Muscle of arm (tissue), 14 donors: Measurements from ENCODE around the gene NDUFA13. TPM values are rescaled to one million over a fixed set of nuclear protein-coding genes. Genes with fewer than 3 reads are reported as not detected.
"Not testable (repeated sequence)": the region's sequence is repeated elsewhere in the genome, so short reads cannot be mapped to it uniquely, and the experiment has no call there.

ENCODE experiments used
- DNase-seq: peaks from one replicate; pipeline ENCODE4 v3.0.0-alpha.2; 2013
- long read RNA-seq, 11 donors: transcript quantifications; one replicate each; lab custom pipeline, GENCODE V29; 2026
- polyA plus RNA-seq, 12 donors: library from polyadenylated mRNA; unstranded; fragments of 120-200 nt; gene quantifications; one replicate each; pipeline ENCODE4 v1.2.1, GENCODE V29; 2013; ENCODE audit not compliant: insufficient read length in 12 of 12

NDUFA13 gene
- 100 to 1,000 TPM in 11 of 12 donors, not detected in 1; 103 to 191 (median 167) TPM for polyA plus RNA-seq
- long read RNA-seq, donor 1, transcript NDUFA13-204 (5 exons, 991 nt), result major isoform, 327 of 334 reads
- long read RNA-seq, donor 1, partial matches to known transcripts, result 0 of 334 reads
- long read RNA-seq, donor 1, other reads (novel, unspliced or antisense), result 0 of 334 reads
- long read RNA-seq, donor 2, transcript NDUFA13-204 (5 exons, 991 nt), result major isoform, 176 of 180 reads
- long read RNA-seq, donor 2, partial matches to known transcripts, result 0 of 180 reads
- long read RNA-seq, donor 2, other reads (novel, unspliced or antisense), result 0 of 180 reads
- long read RNA-seq, donor 3, transcript NDUFA13-204 (5 exons, 991 nt), result major isoform, 139 of 142 reads
- long read RNA-seq, donor 3, partial matches to known transcripts, result 0 of 142 reads
- long read RNA-seq, donor 3, other reads (novel, unspliced or antisense), result 0 of 142 reads
- long read RNA-seq, donor 4, transcript NDUFA13-204 (5 exons, 991 nt), result major isoform, 118 of 120 reads
- long read RNA-seq, donor 4, partial matches to known transcripts, result 0 of 120 reads
- long read RNA-seq, donor 4, other reads (novel, unspliced or antisense), result 0 of 120 reads
- long read RNA-seq, donor 5, transcript NDUFA13-204 (5 exons, 991 nt), result major isoform, 378 of 382 reads
- long read RNA-seq, donor 5, partial matches to known transcripts, result 0 of 382 reads
- long read RNA-seq, donor 5, other reads (novel, unspliced or antisense), result 0 of 382 reads
- long read RNA-seq, donor 6, transcript NDUFA13-204 (5 exons, 991 nt), result major isoform, 166 of 167 reads
- long read RNA-seq, donor 6, partial matches to known transcripts, result 0 of 167 reads
- long read RNA-seq, donor 6, other reads (novel, unspliced or antisense), result 0 of 167 reads
- long read RNA-seq, donor 7, transcript NDUFA13-204 (5 exons, 991 nt), result major isoform, 99 of 100 reads
- long read RNA-seq, donor 7, partial matches to known transcripts, result 0 of 100 reads
- long read RNA-seq, donor 7, other reads (novel, unspliced or antisense), result 0 of 100 reads
- long read RNA-seq, donor 8, transcript NDUFA13-204 (5 exons, 991 nt), result major isoform, 282 of 285 reads
- long read RNA-seq, donor 8, partial matches to known transcripts, result 0 of 285 reads
- long read RNA-seq, donor 8, other reads (novel, unspliced or antisense), result 0 of 285 reads
- long read RNA-seq, donor 9, transcript NDUFA13-204 (5 exons, 991 nt), result major isoform, 180 of 184 reads
- long read RNA-seq, donor 9, partial matches to known transcripts, result 0 of 184 reads
- long read RNA-seq, donor 9, other reads (novel, unspliced or antisense), result 0 of 184 reads
- long read RNA-seq, donor 10, transcript NDUFA13-204 (5 exons, 991 nt), result major isoform, 185 of 188 reads
- long read RNA-seq, donor 10, partial matches to known transcripts, result 0 of 188 reads
- long read RNA-seq, donor 10, other reads (novel, unspliced or antisense), result 0 of 188 reads
- long read RNA-seq, donor 11, transcript NDUFA13-204 (5 exons, 991 nt), result major isoform, 302 of 320 reads
- long read RNA-seq, donor 11, partial matches to known transcripts, result 7 of 320 reads
- long read RNA-seq, donor 11, other reads (novel, unspliced or antisense), result 0 of 320 reads

- peak; percentile 97 for DNase-seq
Observed at GRCh38 chr19:19515642-19516519, at the start of gene NDUFA13. Gene NDUFA13 (plus strand): TSS chr19:19516225. CDS start chr19:19516239, 14 bp downstream.

GRCh38 chr19:19468424-19469050, 47.5 kb upstream of the NDUFA13 start:
- no peak for DNase-seq

DNA sequence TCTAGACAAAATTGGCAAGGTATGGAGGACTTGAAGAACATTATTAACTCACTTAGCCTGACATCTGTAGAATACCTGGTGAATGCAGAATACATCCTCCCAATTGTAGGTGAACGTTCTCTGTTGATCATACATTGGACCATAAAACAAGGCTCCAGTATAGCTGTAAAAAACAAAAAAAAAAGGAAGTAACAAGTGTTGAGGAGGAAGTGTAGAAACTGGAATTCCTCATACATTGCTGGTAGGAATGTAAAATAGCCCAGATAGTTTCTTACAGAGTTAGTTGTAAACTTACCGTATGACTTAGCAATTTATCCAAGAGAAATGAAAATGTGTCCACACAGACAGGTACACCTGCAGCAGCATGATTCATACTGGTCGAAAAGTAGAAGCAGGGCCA, 45.4 kb upstream of the NDUFA13 start:
- no peak for DNase-seq

DNA sequence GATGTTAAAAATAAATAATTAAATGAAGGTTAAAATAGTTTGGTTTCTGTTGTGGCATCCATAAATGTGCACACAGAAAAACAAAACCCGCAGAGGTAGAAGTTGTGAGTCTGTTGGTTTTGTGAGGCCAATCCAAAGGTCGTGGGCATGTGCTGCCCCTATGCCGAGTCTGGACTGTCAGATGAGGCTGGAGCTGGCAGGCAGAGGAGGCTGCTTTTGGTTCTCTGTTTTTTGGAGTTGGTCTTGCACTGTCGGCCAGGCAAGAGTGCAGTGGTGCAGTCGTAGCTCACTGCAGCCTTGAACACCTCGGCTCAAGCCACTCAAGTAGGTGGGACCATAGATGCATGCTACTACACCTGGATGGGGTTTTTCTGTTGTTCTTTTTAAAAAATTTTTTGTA, 44.3 kb upstream of the NDUFA13 start:
- DNase-seq, result no peak

DNA sequence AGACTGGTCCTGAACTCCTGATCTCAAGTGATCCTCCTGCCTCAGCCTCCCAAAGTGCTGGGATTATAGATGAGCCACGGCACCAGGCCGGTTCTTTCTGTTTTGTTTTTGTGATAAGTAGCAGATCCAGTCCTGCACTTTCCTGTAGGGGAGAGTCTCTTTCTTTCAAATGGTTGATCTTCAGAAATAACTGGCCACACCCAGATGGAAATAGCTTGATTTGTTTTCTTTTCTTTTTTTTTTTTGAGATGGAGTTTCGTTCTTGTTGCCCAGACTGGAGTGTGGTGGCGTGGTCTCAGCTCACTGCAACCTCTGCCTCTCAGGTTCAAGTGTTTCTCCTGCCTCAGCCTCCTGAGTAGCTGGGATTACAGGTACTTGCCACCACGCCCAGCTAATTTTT, 43.9 kb upstream of the NDUFA13 start:
- not testable (repeated sequence) for DNase-seq

DNA sequence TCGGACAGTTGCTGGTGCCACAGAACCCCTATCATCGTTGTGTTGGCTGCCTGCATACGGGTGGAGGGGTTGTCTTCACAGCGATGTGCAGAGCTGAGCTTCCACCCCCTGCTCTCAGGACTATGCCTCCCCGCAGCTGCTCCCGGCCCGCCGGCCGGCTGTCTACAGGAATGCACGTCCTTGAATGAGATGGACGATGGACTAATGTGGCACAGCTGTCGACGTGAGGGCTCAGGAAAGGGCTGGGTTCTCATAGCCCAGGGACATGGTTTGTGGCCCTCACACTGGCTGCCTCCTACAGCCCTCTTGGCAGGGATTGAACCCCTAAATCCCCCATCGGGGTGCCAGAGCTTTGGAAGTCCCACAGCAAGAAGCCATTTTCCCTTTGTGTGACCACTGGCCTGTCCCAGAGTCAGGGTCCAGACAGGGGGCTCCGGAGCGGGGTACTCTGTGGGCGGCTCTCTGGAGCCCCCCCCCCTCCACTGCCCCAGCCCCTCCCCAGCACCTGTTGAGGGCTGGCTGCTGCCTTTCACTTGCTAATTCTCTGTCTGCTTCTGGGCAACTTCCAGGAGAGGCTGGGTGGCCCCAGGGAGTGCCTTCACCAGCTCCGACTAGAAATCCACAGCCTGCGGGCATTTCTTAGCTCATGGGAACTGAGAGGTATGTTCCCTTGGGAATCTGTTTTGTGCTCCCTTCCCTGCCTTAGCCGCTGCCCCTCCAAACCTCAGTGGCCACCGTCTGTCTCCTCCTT, 40.8 kb upstream of the NDUFA13 start:
- DNase-seq, result peak; percentile 52

GRCh38 chr19:19475849-19476828, 39.9 kb upstream of the NDUFA13 start:
- DNase-seq, result no peak

DNA sequence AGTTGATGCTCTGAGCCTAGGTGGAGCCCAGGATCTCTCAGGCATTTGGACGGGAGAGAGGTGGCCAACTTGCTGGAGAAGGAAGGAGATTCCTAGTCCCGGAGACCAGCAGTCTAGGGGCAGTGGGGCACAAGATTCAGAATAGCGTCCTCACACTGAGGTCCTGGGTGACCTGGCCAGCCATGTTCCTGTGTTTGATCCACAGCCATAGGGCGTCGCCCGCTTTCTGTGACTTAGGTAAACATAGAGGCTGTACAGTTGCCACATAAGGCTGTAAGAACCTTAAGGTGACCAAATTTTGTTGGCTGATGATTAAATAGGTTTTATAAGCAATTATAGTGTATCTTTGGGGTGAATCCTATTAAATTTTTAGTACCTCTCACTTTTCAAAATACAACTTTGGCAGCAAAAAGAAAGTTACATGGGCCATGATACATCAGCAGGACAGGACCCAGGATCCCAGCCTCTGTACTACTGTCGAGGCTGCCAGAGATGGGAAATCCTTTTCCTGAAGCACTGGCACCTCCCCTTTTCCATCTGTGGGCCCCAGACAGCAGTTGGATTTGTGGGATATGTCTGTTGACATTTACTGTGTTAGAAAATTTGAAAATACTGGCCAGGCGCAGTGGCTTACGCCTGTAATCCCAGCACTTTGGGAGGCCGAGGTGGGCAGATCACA, 38.2 kb upstream of the NDUFA13 start:
- no peak for DNase-seq

GRCh38 chr19:19480688-19481087, 35.3 kb upstream of the NDUFA13 start:
- DNase-seq, result no peak

DNA sequence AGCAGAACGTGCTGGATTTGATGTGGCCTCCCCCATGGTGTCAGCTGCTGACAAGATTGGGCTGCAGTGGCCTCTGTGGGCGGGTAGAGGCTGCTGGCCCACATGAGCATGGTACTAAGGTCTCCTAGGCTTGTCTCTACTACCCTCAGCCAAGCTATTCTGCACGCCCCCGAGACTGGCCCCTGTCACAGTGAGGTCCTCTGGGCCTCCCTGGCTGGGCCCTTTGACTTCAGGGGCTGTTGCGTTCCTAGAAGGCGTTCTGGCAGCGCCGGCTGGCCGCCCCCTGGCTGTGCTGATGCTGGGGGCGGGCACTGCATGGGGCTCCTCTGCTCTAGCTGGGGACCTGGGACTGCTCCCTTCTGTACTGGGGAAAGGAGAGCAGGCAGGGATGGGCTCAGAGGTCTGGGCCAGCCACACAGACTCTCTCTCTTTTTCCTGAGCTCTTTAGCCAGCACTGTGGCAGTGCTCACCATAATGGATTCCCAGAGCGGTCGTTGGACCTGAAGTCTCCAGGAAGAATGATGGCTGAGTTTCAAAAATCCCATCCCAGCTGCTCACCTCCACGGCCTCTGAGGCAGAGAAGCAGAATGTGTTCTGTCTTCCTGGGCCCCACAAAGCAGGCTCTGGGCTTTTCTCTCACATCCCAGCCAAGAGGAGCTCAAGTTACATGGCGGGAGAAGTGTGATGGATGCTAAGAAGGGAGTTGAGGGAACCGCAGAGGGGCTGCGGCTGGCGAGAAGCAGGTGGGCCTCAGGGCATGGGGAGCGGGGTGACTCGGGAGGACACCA, 33.0 kb upstream of the NDUFA13 start:
- DNase-seq, result peak; percentile 72

DNA sequence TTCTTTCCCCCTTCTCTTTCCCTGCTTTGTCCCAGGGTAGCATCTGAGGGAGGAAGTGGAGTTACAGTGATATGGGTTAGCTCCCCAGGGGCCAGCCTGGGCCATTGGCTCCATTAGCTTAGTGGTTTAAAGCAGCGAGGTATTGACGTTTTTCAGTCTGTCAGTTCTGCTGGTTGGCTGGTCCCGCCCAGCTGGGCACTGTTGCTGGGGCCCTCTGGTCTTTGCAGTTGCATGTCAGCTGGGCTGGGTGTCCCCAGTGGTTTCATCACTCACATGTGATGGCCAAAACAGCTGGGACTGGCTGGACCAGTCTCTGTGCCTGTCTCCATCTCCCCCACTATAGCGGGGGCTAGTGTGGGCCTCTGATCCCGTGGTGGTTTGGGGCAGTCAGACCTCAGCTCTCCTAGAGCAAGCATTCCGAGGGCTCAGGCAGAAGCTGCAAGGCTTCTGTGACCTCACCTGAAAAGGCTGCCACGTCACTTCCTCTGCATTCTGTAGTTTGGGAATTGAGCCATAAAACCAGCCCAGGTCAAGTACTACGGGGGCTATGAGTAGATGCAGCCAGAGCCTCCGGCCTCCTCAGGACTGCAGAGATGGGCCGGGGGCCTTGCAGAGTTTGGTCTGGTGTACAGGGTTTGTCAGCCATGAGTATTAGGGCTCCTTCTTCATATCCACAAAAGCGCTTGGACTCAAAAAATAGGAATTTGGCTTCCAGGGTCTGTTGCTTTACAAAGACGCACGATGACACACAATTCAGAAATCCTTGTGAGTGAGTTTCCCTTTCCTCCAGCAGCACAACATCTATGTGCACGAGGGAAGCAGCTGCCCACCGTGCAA, 30.6 kb upstream of the NDUFA13 start:
- DNase-seq, result no peak

- DNase-seq, result no peak
Observed at GRCh38 chr19:19485998-19486290, 30.1 kb upstream of the NDUFA13 start.

DNA sequence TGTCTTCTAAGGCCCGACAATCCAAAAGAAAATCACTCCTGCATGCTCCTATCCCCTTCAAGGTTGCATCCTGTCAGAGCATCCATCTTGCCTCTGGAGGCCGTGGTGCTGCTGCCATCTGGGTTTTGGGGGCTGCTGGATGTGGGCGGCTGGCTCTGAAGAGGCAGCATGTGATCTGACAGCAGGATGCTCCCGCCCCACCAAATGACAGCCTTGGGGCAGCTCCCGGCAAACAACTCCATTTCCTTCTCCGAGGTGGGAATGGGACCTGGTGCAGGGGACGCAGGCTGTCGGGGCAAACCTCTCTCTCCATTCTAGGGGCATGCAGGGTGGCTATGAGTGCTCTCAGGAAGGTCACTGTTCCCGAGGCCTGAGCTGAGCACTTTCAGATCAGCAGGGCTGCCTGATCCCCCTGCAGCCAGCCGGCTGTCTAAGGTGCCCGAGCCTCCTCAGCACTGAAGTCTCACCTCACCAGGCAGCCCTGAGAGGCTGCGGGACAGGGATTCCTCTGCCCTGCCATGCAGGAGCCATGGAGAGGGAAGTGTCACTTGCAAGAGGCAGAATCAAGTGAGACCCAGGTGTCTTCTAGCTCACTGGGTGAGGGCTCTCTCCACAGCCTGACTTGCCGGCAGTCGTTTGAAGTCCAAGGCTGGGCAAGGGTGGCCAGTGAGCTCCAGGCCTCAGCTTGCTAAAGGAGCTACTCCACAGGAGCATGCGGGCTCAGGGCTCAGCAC, 29.5 kb upstream of the NDUFA13 start:
- no peak for DNase-seq

DNA sequence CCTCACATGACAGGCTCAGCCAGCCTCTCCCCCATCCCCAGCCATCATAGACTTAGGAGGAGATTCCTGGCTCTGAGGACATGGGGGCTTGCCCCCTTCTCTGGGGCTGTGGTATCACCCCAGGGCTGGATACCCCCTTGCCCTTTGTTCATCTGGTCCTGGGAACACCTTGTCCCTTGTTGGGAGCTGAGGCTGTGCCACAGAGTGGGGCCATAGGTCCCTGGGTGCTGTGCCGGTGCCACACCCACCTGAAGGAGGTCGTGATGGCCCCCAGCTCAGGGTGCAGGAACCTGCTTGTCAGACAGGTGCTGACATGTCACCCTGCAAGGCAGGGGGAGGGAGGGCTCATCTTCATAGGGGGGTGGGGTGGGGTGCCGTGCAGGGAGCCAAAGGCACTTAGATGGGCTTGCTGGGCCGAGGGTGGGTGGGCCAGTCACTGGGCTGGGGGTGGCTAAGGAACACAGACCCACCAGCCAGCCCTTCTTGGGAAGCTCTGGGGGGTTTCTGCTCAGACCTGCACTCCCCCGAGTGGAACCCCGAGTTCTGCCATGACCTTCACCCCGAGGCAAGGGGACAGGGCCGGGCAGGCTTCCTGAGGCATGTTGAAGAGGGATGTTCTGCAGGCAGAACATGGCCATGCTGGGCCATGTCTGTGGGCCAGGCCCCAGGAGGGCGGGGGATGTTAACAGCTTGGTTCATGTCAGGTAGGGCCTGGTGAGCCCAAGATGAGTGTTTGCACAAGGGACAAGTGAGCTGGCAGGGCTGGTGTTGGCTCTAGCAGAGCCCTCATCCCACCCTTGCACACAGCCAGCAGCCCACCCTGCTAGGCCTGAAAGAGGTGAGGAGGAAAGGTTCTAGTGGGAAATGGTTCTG, 28.7 kb upstream of the NDUFA13 start:
- DNase-seq, result no peak
